C4-2B (cell line): ENCODE measurements around the gene BLOC1S4.

ENCODE experiments used
- H3K27ac ChIP-seq: fragments of 450-650 bp; 2 replicates; pipeline ENCODE4 v1.5.1; 2017
- ZFX ChIP-seq: fragments of 450-650 bp; IDR thresholded peaks from 2 replicates; pipeline ENCODE4 v1.6.1; 2017
- TF ChIP-seq, protein P1 (sequence below): fragments of 450-650 bp; conservative IDR thresholded peaks from 2 replicates; pipeline ENCODE4 v1.5.1; 2017; ENCODE audit warnings: mild to moderate bottlenecking

The BLOC1S4 gene

GRCh38 chr4:6733358-6734164 lies 17.6 kb downstream of the BLOC1S4 start:
- no peak for TF ChIP-seq ZFX
- TF ChIP-seq, protein P1, sequence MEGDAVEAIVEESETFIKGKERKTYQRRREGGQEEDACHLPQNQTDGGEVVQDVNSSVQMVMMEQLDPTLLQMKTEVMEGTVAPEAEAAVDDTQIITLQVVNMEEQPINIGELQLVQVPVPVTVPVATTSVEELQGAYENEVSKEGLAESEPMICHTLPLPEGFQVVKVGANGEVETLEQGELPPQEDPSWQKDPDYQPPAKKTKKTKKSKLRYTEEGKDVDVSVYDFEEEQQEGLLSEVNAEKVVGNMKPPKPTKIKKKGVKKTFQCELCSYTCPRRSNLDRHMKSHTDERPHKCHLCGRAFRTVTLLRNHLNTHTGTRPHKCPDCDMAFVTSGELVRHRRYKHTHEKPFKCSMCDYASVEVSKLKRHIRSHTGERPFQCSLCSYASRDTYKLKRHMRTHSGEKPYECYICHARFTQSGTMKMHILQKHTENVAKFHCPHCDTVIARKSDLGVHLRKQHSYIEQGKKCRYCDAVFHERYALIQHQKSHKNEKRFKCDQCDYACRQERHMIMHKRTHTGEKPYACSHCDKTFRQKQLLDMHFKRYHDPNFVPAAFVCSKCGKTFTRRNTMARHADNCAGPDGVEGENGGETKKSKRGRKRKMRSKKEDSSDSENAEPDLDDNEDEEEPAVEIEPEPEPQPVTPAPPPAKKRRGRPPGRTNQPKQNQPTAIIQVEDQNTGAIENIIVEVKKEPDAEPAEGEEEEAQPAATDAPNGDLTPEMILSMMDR = no peak
- H3K27ac ChIP-seq = no peak overlapping the region

GRCh38 chr4:6734165-6734786 lies 18.3 kb downstream of the BLOC1S4 start:
- H3K27ac ChIP-seq = no peak overlapping the region

GRCh38 chr4:6739920-6740319 lies 23.9 kb downstream of the BLOC1S4 start:
- TF ChIP-seq ZFX = no peak
- TF ChIP-seq, protein P1 = no peak
- no peak overlapping the region for H3K27ac ChIP-seq

More at GRCh38 chr4:6734165-6734786, 18.3 kb downstream of the BLOC1S4 start:
- TF ChIP-seq, protein P1 = no peak
- TF ChIP-seq ZFX = no peak

- no peak overlapping the region for H3K27ac ChIP-seq
- TF ChIP-seq, protein P1 = no peak
- no peak for TF ChIP-seq ZFX
Observed at GRCh38 chr4:6740347-6740746, 24.4 kb downstream of the BLOC1S4 start.

- no peak overlapping the region for H3K27ac ChIP-seq
- TF ChIP-seq ZFX = no peak
- TF ChIP-seq, protein P1 = no peak
Observed at GRCh38 chr4:6742507-6742906, 26.5 kb downstream of the BLOC1S4 start.

- H3K27ac ChIP-seq = no peak overlapping the region
- TF ChIP-seq, protein P1 = no peak
- TF ChIP-seq ZFX = no peak
Observed at GRCh38 chr4:6742989-6743388, 27.0 kb downstream of the BLOC1S4 start.

DNA sequence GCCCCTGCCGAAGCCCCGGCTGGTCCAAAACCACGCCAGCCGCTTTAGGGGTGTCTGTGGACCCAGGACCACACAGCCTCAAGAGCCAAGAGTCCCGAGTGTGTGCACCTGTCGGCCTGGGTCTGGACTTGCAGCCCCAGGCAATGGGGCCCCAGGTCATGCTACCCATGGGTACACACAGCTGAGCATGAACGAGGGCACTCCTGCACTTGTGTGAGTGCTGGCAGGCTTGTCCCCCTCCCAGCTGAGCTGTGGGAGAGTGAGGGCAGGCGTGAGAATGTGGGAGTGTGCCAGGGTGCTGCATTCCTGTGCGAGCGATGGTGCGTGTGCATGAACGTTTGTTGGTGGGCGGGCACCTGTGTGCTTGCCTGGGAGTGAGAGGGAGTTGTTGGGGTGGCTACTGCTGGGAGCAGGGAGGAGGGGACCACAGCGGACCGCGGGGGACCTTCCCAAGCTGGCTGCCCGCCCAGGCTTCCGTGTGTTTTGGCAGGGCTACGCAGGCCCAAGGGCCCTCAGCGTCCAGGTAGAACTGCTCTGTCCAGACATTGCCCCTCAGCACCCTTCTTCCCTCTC lies 30.8 kb downstream of the BLOC1S4 start:
- H3K27ac ChIP-seq = peak overlapping the region; percentile 94
- no peak for TF ChIP-seq ZFX
- TF ChIP-seq, protein P1 = no peak
